K562 (cell line): ENCODE measurements around the gene RNU2-1. TPM values are rescaled to one million over a fixed set of nuclear protein-coding genes. Genes with fewer than 3 reads are reported as not detected.
A peak's percentile ranks its signal among the peaks of the same experiment; 100 is the strongest.
"Not testable (repeated sequence)": the region's sequence is repeated elsewhere in the genome, so short reads cannot be mapped to it uniquely, and the experiment has no call there.

Experiments
- ATAC-seq: fragments of 200-7000 bp; cut with Tn5 transposase; 3 replicates; pipeline ENCODE4 v1.9.1; 2020; ENCODE audit warnings: moderate library complexity
- BruUV-seq: library from RNA; stranded (reverse); fragments of 400-500 nt; replicated peaks from 2 replicates; lab custom pipeline; 2021; lab: Mats Ljungman, UMichigan
- CTCF ChIA-PET: fragments of 300-600 bp; formaldehyde crosslinking; extraction: SDS; loops from one replicate; lab custom pipeline; 2021; ENCODE audit warnings: low intra/inter-chr PET ratio; lab: Yijun Ruan, JAX
- POLR2A ChIA-PET: fragments of 300-600, 350-650 bp; sonication (Branson Sonifier 250); formaldehyde crosslinking; extraction: SDS; loops from one replicate; lab custom pipeline; 2021; ENCODE audit warnings: antibody characterized with exemption, inconsistent platforms; lab: Yijun Ruan, JAX
- DNase-seq, 4 experiments: peaks; one replicate each; pipeline versions ENCODE4 v3.0.0 to v3.0.0-alpha.2; 2011 to 2018; ENCODE audit warnings: low spot score in 3 of 4, mixed read lengths in 3 of 4; ENCODE audit errors: extremely low read depth in 1 of 4
- FAIRE-seq: peaks from 2 replicates; lab custom pipeline; 2011; peaks lifted over from hg19 to GRCh38; lab: Jason Lieb, UNC
- H2AFZ ChIP-seq: 2 replicates; pipeline ENCODE4 v1.6.0; 2011; ENCODE audit warnings: low read depth, low read length, control low read depth, inconsistent platforms
- H3K27ac ChIP-seq: fragments of 200-600 bp; 3 replicates; pipeline ENCODE4 v1.8.0; 2011; ENCODE audit warnings: low read depth, mild to moderate bottlenecking, control low read depth, inconsistent platforms, low read length, moderate library complexity, mixed read lengths; ENCODE audit errors: extremely low read depth
- H3K27me3 ChIP-seq, 2 experiments: fragments of 300-600 bp in 1 of 2; 2 replicates in 1 of 2; 3 replicates in 1 of 2; pipeline versions ENCODE4 v1.6.0 to v1.8.0; 2011; ENCODE audit warnings: inconsistent platforms in 2 of 2, low read length in 2 of 2, mild to moderate bottlenecking in 1 of 2, mixed read lengths in 1 of 2, moderate library complexity in 1 of 2; ENCODE audit not compliant: control insufficient read depth in 2 of 2, insufficient read depth in 2 of 2
- H3K36me3 ChIP-seq: fragments of 300-600 bp; 3 replicates; pipeline ENCODE4 v1.8.0; 2011; ENCODE audit warnings: mild to moderate bottlenecking, low read length, inconsistent platforms; ENCODE audit not compliant: control insufficient read depth, insufficient read depth
- H3K4me1 ChIP-seq, 2 experiments: fragments of 200-600 bp in 1 of 2; replicated peaks in 1 of 2; 2 replicates in 1 of 2; 3 replicates in 1 of 2; pipeline versions ENCODE4 v1.5.1 to v1.8.0; 2011; ENCODE audit warnings: inconsistent platforms in 2 of 2, low read length in 2 of 2, mild to moderate bottlenecking in 1 of 2, mixed read lengths in 1 of 2, moderate library complexity in 1 of 2; ENCODE audit not compliant: control insufficient read depth in 2 of 2, insufficient read depth in 2 of 2
- H3K4me2 ChIP-seq: 2 replicates; pipeline ENCODE4 v1.6.1; 2011; ENCODE audit warnings: low read length, control low read depth, inconsistent platforms, mixed read lengths; ENCODE audit not compliant: insufficient read depth
- H3K4me3 ChIP-seq: fragments of 200-600 bp; sonication (generic), shearing (Covaris generic); 2 replicates; pipeline ENCODE4 v1.5.1; 2016; ENCODE audit warnings: control low read depth, inconsistent platforms
- H3K79me2 ChIP-seq: fragments of 200-600 bp; 3 replicates; pipeline ENCODE4 v1.8.0; 2011; ENCODE audit warnings: low read length, inconsistent platforms; ENCODE audit not compliant: control insufficient read depth, insufficient read depth
- H3K9ac ChIP-seq, 2 experiments: 2 replicates each; pipeline versions ENCODE4 v1.6.0 to v1.6.1; 2011; ENCODE audit warnings: low read depth in 2 of 2, low read length in 2 of 2, control low read depth in 1 of 2, inconsistent platforms in 1 of 2, mild to moderate bottlenecking in 1 of 2, mixed read lengths in 1 of 2; ENCODE audit not compliant: insufficient read depth in 1 of 2
- H3K9me1 ChIP-seq: one replicate; pipeline ENCODE4 v1.6.0; 2011; ENCODE audit warnings: inconsistent platforms, mild to moderate bottlenecking, low read length, moderate library complexity; ENCODE audit not compliant: control insufficient read depth, insufficient read depth
- H3K9me3 ChIP-seq: replicated peaks from 2 replicates; pipeline ENCODE4 v1.5.1; 2011; ENCODE audit warnings: low read depth, low read length, inconsistent platforms; ENCODE audit not compliant: control insufficient read depth, insufficient read depth
- H4K20me1 ChIP-seq: replicated peaks from 2 replicates; pipeline ENCODE4 v1.6.1; 2011; ENCODE audit warnings: low read length, inconsistent platforms, mixed read lengths; ENCODE audit not compliant: control insufficient read depth, insufficient read depth
- WGBS: fragments of 100-300 bp; shearing (Covaris generic); methylation state at CpG from one replicate; pipeline ENCODE4 v1.1.6; 2016; ENCODE audit warnings: low coverage, mixed read lengths; ENCODE audit not compliant: insufficient coverage; ENCODE audit errors: missing lambda C conversion rate; 5-methylcytosine and 5-hydroxymethylcytosine counted together
- in situ Hi-C: fragments of 300-500 bp; cut with MboI; formaldehyde crosslinking; loops from 4 replicates; pipeline ENCODE4 v1.15.0; 2018; ENCODE audit warnings: inconsistent platforms, mixed read lengths
- intact Hi-C: fragments of 100-400 bp; cut with micrococcal nuclease; formaldehyde crosslinking; loops from 2 replicates; pipeline ENCODE4 v1.14.2; 2022
- polyA plus RNA-seq, 8 experiments: library from polyadenylated mRNA; depleted of rRNA in 4 of 8; stranded (reverse) in 5 of 8; unstranded in 3 of 8; fragments of >200 nt; fragmentation: Nextera tagmentation in 2 of 8; fragmentation: Illumina TruSeq in 1 of 8; extraction: Ambion mirVana in 2 of 8; extraction: Trizol in 1 of 8; gene quantifications; 2 replicates each; pipeline versions ENCODE4 v1.2.1 to v1.2.3, GENCODE V29; 2011 to 2014; ENCODE audit warnings: inconsistent platforms in 1 of 8, missing spikeins in 1 of 8
- total RNA-seq, 7 experiments: library from RNA; depleted of rRNA in 6 of 7; stranded (reverse); fragments of >200 nt in 6 of 7; fragmentation: Illumina TruSeq in 2 of 7; extraction: Trizol in 2 of 7; gene quantifications; 2 replicates each; pipeline versions ENCODE4 v1.2.1 to v1.2.3, GENCODE V29; 2011 to 2021; ENCODE audit warnings: low replicate concordance in 1 of 7

The RNU2-1 gene
- total and polyA plus RNA-seq, 9 of the 15 experiments (the other 6 are each of a cell fraction or from before 2014, with no cell fraction given), result 9,527 TPM; not detected in 8

DNA sequence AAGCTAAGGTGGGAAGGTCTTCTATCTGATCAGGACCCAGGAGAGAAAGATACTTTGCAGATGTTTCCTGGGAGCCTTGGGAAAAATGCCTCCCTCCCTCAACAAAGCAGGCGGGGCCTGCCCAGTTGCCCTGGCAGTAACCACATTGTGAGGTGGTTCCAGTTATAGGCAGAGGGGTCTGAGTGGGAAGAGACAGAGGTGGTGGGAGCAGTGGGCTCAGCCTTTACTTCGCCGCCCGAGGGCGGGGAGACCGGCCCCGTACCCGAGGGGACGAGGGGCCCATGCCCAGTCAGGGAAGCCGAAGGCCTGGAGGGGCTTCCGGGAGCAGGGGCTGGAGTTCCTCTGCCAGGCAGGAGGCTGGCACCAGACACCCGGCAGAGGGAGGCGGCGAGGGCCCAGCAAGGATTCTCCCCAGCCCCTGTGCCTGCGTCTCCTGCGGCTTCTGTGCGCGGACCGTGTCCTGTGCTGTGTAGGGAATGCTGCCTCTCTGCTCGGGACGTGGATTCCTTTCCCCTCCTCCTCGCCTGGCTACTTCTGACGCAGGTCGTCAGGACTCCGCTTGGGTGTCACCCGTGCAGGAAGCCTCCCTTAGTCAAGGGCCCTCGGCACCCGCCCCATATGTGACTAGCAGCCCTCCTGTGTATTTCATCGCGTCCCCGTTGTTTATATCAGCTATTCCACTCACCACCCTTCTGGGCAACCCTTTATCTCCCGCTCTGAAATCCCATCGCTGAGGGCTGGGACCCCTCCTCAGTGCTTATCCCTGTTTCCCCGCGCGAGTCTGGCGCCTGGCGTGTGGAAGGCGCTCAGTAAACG lies 2.4 kb downstream of the RNU2-1 start:
- not testable (repeated sequence) for DNase-seq

DNA sequence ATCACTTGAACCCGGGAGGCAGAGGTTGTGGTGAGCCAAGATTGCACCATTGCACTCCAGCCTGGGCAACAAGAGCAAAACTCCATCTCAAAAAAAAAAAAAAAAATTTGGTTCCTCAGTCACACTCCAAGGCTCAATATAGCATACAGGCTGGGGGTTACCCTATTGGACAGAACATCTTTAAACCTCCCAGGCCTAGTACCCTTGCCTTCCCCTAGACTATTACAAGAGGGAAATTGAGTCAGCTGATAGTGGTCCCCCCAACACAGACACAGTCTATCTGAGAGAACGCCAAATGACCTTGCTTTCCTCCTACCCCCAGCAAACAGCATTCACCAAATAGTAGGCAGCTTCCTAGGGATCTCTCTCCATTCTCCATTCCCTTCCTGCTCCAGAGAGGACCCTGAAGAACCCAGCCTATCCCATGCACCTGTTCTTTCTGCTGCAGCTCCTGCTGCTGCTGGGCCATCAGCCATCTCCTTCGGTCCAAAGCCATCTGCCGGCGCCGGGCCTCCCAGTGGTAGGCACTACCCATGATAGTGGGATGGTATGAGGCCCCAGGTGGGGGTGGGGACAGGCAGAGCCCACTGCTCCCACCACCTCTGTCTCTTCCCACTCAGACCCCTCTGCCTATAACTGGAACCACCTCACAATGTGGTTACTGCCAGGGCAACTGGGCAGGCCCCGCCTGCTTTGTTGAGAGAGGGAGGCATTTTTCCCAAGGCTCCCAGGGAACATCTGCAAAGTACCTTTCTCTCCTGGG lies 5.6 kb downstream of the RNU2-1 start, which contains the start of gene CCDC200:
TSS of gene CCDC200 (minus strand) at position 604 of the 763 bp plus-strand sequence. CDS start at position 535, 69 bp downstream.
- H3K9me3 ChIP-seq, ATAC-seq, CTCF ChIA-PET, intact Hi-C loops, BruUV-seq, H2AFZ ChIP-seq, POLR2A ChIA-PET, H3K79me2 ChIP-seq, H3K27ac ChIP-seq, H3K9me1 ChIP-seq, DNase-seq, H3K4me3 ChIP-seq, H3K9ac ChIP-seq, H3K4me1 ChIP-seq, in situ Hi-C loops, FAIRE-seq, H3K4me2 ChIP-seq, H4K20me1 ChIP-seq, H3K27me3 ChIP-seq, H3K36me3 ChIP-seq: not testable (repeated sequence)
- no CpG with 5 or more reads among the region's 7 CpGs for WGBS

More for the DNA sequence above, 2.4 kb downstream of the RNU2-1 start:
- H3K9me1 ChIP-seq, H3K4me2 ChIP-seq, POLR2A ChIA-PET, H2AFZ ChIP-seq, H3K79me2 ChIP-seq, CTCF ChIA-PET, H3K27me3 ChIP-seq, intact Hi-C loops, ATAC-seq, H3K27ac ChIP-seq, H3K9ac ChIP-seq, H3K4me3 ChIP-seq, H4K20me1 ChIP-seq, FAIRE-seq, H3K4me1 ChIP-seq, in situ Hi-C loops, H3K36me3 ChIP-seq, H3K9me3 ChIP-seq: not testable (repeated sequence)
- TSS peak; percentile 93 for BruUV-seq
- 83% methylated on average over 9 of the region's 40 CpGs for WGBS
